ENCODE results near the gene WWC2.

- TF ChIP-seq, protein P1, sequence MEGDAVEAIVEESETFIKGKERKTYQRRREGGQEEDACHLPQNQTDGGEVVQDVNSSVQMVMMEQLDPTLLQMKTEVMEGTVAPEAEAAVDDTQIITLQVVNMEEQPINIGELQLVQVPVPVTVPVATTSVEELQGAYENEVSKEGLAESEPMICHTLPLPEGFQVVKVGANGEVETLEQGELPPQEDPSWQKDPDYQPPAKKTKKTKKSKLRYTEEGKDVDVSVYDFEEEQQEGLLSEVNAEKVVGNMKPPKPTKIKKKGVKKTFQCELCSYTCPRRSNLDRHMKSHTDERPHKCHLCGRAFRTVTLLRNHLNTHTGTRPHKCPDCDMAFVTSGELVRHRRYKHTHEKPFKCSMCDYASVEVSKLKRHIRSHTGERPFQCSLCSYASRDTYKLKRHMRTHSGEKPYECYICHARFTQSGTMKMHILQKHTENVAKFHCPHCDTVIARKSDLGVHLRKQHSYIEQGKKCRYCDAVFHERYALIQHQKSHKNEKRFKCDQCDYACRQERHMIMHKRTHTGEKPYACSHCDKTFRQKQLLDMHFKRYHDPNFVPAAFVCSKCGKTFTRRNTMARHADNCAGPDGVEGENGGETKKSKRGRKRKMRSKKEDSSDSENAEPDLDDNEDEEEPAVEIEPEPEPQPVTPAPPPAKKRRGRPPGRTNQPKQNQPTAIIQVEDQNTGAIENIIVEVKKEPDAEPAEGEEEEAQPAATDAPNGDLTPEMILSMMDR (conservative IDR thresholded peaks at IDR 0.05; ENCODE audit: low read depth, low read length): no peak
- TF ChIP-seq EZH2 (IDR thresholded peaks at IDR 0.05; ENCODE audit: borderline replicate concordance, low read depth, low read length, poor library complexity, severe bottlenecking): no peak
Measured at GRCh38 chr4:183314336-183314735, 215.3 kb downstream of the WWC2 start.
